PFSK-1 (cell line): ENCODE measurements around the gene COL19A1.

ENCODE experiments used
- FOXP2 ChIP-seq: optimal IDR thresholded peaks from 2 replicates; pipeline ENCODE3; 2011; ENCODE audit warnings: borderline replicate concordance, control low read depth, inconsistent platforms; ENCODE audit not compliant: insufficient read depth; ENCODE audit errors: extremely low read length, extremely low read depth
- POLR2AphosphoS5 ChIP-seq: IDR thresholded peaks from 2 replicates; pipeline ENCODE4 v1.6.1; 2012; ENCODE audit warnings: low read depth, mild to moderate bottlenecking, control low read depth, low read length, moderate library complexity
- SIN3A ChIP-seq: IDR thresholded peaks from 2 replicates; pipeline ENCODE4 v1.6.1; 2012; ENCODE audit warnings: mild to moderate bottlenecking, low read length, moderate library complexity, borderline replicate concordance; ENCODE audit not compliant: insufficient read depth
- TAF1 ChIP-seq: IDR thresholded peaks from 2 replicates; pipeline ENCODE4 v1.6.1; 2012; ENCODE audit warnings: low read length, control low read depth, borderline replicate concordance; ENCODE audit not compliant: insufficient read depth
- TF ChIP-seq, protein P1 (sequence below), 2 experiments: IDR thresholded peaks; 2 replicates each; pipeline versions ENCODE4 v1.6.1 to v1.8.0; 2011 to 2012; ENCODE audit warnings: low read depth in 2 of 2, low read length in 2 of 2, control low read depth in 1 of 2, inconsistent platforms in 1 of 2, mild to moderate bottlenecking in 1 of 2, moderate library complexity in 1 of 2; ENCODE audit not compliant: insufficient read depth in 1 of 2

Gene COL19A1

DNA sequence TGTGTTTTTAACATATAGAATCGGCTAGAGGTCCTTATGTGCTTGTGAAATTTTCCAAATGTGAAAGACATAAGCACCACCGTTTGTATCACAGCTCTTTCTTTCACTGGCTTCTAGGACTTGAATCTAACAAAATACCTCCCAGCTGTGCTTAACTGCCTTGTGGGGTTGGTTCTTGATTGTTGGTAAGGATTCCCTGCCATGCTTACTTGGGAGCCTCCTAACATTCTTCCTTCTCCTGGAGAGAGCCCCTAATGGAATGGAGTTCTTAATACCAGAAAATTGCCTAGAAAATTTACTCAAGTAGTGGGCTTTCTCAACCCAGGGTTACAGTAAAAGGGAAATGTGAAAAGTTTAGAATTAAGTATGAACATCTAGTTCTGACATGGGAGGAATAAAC is 121.2 kb downstream of the COL19A1 start:
- TF ChIP-seq TAF1 (no peak), SIN3A (no peak), FOXP2 (no peak), POLR2AphosphoS5 (no peak)
- TF ChIP-seq, protein P1, sequence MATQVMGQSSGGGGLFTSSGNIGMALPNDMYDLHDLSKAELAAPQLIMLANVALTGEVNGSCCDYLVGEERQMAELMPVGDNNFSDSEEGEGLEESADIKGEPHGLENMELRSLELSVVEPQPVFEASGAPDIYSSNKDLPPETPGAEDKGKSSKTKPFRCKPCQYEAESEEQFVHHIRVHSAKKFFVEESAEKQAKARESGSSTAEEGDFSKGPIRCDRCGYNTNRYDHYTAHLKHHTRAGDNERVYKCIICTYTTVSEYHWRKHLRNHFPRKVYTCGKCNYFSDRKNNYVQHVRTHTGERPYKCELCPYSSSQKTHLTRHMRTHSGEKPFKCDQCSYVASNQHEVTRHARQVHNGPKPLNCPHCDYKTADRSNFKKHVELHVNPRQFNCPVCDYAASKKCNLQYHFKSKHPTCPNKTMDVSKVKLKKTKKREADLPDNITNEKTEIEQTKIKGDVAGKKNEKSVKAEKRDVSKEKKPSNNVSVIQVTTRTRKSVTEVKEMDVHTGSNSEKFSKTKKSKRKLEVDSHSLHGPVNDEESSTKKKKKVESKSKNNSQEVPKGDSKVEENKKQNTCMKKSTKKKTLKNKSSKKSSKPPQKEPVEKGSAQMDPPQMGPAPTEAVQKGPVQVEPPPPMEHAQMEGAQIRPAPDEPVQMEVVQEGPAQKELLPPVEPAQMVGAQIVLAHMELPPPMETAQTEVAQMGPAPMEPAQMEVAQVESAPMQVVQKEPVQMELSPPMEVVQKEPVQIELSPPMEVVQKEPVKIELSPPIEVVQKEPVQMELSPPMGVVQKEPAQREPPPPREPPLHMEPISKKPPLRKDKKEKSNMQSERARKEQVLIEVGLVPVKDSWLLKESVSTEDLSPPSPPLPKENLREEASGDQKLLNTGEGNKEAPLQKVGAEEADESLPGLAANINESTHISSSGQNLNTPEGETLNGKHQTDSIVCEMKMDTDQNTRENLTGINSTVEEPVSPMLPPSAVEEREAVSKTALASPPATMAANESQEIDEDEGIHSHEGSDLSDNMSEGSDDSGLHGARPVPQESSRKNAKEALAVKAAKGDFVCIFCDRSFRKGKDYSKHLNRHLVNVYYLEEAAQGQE (IDR thresholded peaks at IDR 0.05; ENCODE audit: insufficient read depth in 1 of 2, low read depth in 2 of 2, low read length in 2 of 2), result no peak

DNA sequence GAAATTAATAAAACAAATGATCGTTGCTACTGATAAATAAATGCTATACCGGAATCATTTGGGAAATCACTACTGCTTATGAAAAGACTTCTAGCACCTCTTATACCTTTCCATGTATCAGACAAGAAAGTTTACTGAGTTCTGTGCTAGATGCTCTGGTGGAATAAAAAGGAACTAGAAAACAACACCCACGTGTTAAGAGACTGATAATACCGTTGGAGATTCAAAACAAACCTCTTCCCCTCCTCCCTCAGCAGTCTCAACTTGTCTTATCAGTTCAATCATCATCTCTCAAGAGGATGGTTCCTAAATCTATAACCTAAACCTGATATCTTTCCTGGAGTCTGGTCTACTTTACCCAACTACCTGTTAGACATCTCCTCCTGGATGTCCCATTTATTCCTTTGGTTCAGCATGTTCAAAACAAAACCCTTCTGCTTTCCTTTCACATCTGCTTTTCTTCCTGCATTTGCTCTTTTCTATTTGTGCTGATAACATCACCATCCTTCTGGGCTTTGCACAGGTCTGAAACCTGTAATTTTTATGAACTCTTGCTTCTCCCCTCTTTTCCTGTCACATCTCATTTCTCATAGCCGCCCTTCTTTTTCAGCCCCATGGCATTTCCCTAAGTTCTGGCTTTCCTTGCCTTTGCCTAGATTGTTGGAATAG is 122.2 kb downstream of the COL19A1 start:
- TF ChIP-seq FOXP2 (no peak), TAF1 (no peak), SIN3A (no peak), POLR2AphosphoS5 (no peak)
- TF ChIP-seq, protein P1 (IDR thresholded peaks at IDR 0.05; ENCODE audit: insufficient read depth in 1 of 2, low read depth in 2 of 2, low read length in 2 of 2), result no peak

DNA sequence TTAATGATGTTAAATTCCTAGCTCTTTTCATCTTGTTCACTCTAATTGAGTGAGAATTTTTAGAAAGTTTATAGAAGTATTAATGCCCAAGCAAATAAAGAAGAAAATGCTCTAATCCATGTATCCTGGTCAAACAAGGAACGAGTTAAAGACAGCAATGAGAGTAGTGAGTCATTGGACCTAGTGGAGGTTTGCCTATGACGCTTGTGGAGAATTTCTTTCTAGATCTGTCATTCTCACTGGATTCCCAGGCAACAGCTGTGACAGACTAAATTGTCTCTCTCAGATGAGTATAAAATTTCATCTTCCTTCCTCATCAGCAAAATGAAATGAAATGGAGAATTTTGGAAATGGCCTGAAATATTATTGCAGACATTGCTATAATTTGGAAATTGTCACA is 127.9 kb downstream of the COL19A1 start:
- TF ChIP-seq, protein P1 (IDR thresholded peaks at IDR 0.05; ENCODE audit: insufficient read depth in 1 of 2, low read depth in 2 of 2, low read length in 2 of 2), result no peak
- TF ChIP-seq TAF1 (no peak), POLR2AphosphoS5 (no peak), FOXP2 (no peak)

DNA sequence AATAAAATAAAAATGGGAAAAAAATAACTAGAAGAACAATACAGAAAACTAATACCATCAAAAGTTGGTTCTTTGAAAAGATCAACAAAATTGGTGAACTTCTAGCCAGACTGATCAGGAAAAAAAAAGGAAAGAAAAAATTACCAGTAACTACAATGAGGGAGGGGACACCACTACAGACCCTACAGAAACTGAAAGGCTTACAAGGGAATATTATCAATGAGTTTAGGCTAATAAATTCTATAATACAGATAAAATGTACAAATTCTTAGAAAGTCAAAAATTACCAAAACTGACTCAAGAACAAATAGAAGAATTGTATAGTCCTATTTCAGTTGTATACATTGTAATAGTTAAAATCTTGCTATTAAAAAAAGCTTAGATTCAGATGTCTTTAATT is 141.8 kb downstream of the COL19A1 start:
- no peak for TF ChIP-seq FOXP2
- TF ChIP-seq POLR2AphosphoS5, result no peak
- TF ChIP-seq, protein P1 (IDR thresholded peaks at IDR 0.05; ENCODE audit: insufficient read depth in 1 of 2, low read depth in 2 of 2, low read length in 2 of 2), result no peak
- no peak for TF ChIP-seq SIN3A
- TF ChIP-seq TAF1, result no peak

DNA sequence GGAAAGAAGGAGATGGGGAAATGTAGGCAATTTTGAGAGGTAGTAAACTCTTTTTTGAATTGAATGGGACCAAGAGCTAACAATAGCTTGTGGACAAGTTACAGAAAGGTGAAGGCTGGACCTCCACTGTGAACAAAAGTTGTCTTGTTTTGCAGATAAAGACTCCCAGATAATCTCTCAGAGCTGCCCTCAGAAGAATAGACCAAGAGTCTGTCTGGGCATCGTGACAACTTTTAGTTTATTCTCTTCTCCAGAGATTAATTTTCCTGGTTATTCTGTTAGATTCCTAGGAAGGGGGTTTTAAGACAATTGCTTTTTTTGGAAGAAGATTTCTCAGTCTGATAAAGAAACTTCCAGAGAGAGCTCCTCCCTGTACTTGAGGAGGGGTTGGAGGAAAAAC is 161.9 kb downstream of the COL19A1 start:
- no peak for TF ChIP-seq FOXP2
- no peak for TF ChIP-seq POLR2AphosphoS5
- TF ChIP-seq, protein P1 (IDR thresholded peaks at IDR 0.05; ENCODE audit: insufficient read depth in 1 of 2, low read depth in 2 of 2, low read length in 2 of 2), result no peak
- TF ChIP-seq SIN3A, result no peak
- no peak for TF ChIP-seq TAF1
